ENCODE data around the gene RINL.

DNA sequence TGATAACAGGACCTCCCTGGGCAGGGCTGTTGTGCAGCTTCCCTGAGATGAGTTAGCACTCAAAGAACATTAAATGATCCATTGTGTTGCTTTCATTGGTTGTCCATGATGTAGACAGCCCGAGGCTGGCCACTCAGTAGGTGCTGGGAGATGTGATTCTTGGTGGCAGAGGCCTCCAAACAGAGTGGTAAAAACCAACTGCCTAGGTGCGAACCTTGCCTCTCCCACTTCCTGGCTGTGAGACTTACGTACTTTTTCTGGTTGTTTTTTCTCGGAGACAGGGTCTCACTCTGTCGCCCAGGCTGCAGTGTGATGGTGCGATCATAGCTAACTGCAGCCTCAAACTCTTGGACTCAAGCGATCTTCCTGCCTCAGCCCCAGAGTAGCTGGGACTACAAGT is 46.3 kb upstream of the RINL start:
- TF ChIP-seq EP300 (IDR thresholded peaks at IDR 0.05; ENCODE audit: borderline replicate concordance) (no peak), TEAD4 (IDR thresholded peaks at IDR 0.05) (no peak), FOXM1 (IDR thresholded peaks at IDR 0.05; ENCODE audit: borderline replicate concordance, low read depth) (no peak), RAD21 (IDR thresholded peaks at IDR 0.05; ENCODE audit: low read depth) (no peak), TAF1 (IDR thresholded peaks at IDR 0.05; ENCODE audit: low read depth) (no peak), CREB1 (IDR thresholded peaks at IDR 0.05; ENCODE audit: low read depth) (no peak)
- TF ChIP-seq, protein P1, sequence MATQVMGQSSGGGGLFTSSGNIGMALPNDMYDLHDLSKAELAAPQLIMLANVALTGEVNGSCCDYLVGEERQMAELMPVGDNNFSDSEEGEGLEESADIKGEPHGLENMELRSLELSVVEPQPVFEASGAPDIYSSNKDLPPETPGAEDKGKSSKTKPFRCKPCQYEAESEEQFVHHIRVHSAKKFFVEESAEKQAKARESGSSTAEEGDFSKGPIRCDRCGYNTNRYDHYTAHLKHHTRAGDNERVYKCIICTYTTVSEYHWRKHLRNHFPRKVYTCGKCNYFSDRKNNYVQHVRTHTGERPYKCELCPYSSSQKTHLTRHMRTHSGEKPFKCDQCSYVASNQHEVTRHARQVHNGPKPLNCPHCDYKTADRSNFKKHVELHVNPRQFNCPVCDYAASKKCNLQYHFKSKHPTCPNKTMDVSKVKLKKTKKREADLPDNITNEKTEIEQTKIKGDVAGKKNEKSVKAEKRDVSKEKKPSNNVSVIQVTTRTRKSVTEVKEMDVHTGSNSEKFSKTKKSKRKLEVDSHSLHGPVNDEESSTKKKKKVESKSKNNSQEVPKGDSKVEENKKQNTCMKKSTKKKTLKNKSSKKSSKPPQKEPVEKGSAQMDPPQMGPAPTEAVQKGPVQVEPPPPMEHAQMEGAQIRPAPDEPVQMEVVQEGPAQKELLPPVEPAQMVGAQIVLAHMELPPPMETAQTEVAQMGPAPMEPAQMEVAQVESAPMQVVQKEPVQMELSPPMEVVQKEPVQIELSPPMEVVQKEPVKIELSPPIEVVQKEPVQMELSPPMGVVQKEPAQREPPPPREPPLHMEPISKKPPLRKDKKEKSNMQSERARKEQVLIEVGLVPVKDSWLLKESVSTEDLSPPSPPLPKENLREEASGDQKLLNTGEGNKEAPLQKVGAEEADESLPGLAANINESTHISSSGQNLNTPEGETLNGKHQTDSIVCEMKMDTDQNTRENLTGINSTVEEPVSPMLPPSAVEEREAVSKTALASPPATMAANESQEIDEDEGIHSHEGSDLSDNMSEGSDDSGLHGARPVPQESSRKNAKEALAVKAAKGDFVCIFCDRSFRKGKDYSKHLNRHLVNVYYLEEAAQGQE (IDR thresholded peaks at IDR 0.05; ENCODE audit: low read depth): no peak
- TF ChIP-seq, protein P2, sequence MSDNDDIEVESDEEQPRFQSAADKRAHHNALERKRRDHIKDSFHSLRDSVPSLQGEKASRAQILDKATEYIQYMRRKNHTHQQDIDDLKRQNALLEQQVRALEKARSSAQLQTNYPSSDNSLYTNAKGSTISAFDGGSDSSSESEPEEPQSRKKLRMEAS (IDR thresholded peaks at IDR 0.05): no peak
- TF ChIP-seq, protein P3, sequence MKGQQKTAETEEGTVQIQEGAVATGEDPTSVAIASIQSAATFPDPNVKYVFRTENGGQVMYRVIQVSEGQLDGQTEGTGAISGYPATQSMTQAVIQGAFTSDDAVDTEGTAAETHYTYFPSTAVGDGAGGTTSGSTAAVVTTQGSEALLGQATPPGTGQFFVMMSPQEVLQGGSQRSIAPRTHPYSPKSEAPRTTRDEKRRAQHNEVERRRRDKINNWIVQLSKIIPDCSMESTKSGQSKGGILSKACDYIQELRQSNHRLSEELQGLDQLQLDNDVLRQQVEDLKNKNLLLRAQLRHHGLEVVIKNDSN (IDR thresholded peaks at IDR 0.05): no peak

All from Ishikawa (cell line).